Activated CD4-positive, CD25-positive, alpha-beta regulatory T cell treated with anti-CD3 and anti-CD28 coated beads, Interleukin-2, amount 50 U/mL, for 24 hours (primary cell): ENCODE data around the gene KIAA1755.

Experiments used
- ATAC-seq, 2 donors: fragments of 150-1000 bp; cut with Tn5 transposase; one replicate each; pipeline ENCODE4 v1.10.0; 2021; ENCODE audit warnings: mild to moderate bottlenecking in 1 of 2, moderate library complexity in 1 of 2

Gene KIAA1755

DNA sequence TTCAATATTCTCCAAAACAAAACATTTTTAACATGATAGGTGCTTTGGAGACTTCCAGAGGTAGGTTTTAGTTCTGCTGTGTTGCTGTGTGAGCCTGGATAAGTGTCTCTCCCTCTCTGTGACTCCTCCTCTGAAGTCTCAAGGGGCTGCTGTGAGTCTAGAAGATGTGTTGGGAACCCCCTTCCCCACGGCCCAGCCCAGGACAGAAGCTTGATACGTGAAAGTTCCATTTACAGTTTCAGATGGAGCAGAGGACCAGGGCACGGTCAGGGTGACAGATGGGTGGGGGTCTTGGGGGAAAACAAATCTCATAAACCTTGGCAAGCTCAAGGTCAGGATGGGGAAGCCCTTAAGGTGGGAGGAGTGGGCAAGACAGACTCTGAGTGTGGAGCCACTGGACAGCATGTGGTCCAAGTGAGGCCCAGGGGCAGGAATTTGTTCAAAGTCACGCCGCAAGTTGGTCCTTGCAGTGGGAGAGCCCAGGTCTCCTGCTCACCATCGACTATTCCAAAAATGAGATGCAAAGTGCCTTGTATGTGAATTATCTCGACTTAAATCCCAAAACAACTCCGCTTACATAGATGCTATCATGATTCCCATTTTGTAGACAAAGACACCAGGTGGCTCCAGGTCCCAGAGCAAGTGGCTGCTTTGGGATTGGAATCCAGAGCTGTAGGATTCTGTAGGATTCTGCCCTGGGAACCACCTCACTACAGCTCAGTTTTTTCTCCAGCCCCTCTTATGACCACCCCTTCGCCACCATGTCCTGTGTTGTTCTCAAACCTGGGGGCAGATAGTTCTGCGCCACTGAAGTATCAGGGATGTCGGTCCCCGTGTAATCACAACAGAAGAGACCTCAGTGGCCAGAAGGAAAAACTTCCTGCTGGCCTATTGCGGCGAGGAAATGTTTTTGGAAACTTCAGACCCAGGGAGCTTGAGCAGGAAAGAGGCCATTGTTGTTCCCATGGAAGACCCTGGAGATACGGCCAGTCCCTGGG lies 97.4 kb downstream of the KIAA1755 start:
- ATAC-seq, result no peak

DNA sequence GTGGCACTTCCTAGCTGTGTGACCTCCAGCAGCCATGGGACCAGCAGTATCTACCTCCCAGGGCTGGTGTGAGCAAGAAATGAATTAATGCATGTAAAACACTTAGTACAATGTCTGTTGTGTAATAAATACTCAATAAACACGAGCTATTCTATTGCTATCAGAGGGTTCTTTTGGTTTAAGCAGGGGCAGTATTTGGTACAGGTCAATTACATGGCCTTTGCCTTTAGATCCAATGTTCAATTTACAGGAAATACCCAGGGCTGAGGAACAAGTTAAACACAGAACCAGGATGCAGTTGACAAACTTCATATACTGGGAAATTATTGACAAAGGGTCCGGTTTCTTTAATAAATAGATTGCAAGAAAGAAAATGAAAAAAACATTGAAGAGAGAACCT lies 98.4 kb downstream of the KIAA1755 start:
- ATAC-seq, result no peak

- no peak for ATAC-seq
Measured at GRCh38 chr20:38161412-38161774, 99.1 kb downstream of the KIAA1755 start.
